ENCODE data around the gene TTYH2. TPM values are rescaled to one million over a fixed set of nuclear protein-coding genes. Genes with fewer than 3 reads are reported as not detected.
"Not testable (repeated sequence)": the region's sequence is repeated elsewhere in the genome, so short reads cannot be mapped to it uniquely, and the experiment has no call there.

TTYH2 gene
- total RNA-seq, 1 donor from 2014 or later = 12.4 TPM

DNA sequence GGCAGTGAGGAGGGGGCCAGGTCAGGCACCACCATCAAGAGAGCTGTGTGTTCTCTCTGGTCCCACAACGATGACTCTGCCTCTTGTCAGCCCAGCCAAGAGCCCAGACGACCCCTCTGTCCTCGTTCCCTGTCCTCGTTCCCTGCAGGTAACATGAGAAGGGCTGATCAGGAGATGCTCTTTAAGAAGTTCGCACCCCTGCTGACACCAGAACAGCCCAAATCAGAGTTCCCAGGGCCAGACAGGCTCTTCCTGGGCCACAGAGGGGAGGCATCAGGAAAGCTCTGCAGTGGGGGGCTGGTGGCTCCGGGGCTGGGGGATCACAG lies 47.1 kb downstream of the TTYH2 start:
- no peak overlapping the region for H3K27ac Mint-ChIP-seq

DNA sequence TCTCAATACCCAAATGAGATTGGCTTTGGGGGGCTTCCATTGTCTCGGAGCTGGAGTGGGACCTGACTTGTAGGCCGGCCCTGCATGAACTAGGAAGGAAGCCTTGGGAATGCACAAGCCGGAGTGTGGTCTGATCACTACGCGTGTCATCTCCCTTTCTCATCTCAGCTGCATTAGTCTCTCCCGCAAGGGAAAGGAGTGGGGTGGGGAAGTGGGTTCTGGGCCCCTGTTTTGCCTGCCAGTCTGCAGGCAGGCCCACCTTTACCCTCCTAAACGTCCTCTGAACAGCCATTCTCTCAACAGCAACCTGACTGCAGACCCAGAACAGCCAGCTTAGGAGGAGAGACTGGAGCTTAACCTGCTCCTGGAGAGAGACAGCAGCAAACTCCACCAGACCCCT lies 49.2 kb downstream of the TTYH2 start:
- H3K9me3 Mint-ChIP-seq = no peaks in the 10 kb centered on the region
- no peak for DNase-seq (ENCODE audit: extremely low spot score, unreplicated experiment)
- H3K4me1 Mint-ChIP-seq (ENCODE audit: unreplicated experiment) = peaks cover 10% of the 10 kb centered on the region
- TF ChIP-seq, protein P1, sequence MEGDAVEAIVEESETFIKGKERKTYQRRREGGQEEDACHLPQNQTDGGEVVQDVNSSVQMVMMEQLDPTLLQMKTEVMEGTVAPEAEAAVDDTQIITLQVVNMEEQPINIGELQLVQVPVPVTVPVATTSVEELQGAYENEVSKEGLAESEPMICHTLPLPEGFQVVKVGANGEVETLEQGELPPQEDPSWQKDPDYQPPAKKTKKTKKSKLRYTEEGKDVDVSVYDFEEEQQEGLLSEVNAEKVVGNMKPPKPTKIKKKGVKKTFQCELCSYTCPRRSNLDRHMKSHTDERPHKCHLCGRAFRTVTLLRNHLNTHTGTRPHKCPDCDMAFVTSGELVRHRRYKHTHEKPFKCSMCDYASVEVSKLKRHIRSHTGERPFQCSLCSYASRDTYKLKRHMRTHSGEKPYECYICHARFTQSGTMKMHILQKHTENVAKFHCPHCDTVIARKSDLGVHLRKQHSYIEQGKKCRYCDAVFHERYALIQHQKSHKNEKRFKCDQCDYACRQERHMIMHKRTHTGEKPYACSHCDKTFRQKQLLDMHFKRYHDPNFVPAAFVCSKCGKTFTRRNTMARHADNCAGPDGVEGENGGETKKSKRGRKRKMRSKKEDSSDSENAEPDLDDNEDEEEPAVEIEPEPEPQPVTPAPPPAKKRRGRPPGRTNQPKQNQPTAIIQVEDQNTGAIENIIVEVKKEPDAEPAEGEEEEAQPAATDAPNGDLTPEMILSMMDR (conservative IDR thresholded peaks at IDR 0.05) = no peak
- no peaks in the 10 kb centered on the region for H3K36me3 Mint-ChIP-seq
- H3K27ac Mint-ChIP-seq = no peak overlapping the region
- H3K4me3 Mint-ChIP-seq = no peak overlapping the region
- H3K27me3 Mint-ChIP-seq = peaks cover 15% of the 10 kb centered on the region

More for the DNA sequence above, 47.1 kb downstream of the TTYH2 start:
- Mint-ChIP-seq H3K4me3 (no peak overlapping the region), H3K36me3 (no peaks in the 10 kb centered on the region), H3K4me1 (ENCODE audit: unreplicated experiment) (peaks cover 10% of the 10 kb centered on the region), H3K9me3 (no peaks in the 10 kb centered on the region), H3K27me3 (peaks cover 20% of the 10 kb centered on the region)
- TF ChIP-seq, protein P1 (conservative IDR thresholded peaks at IDR 0.05) = no peak
- DNase-seq (ENCODE audit: extremely low spot score, unreplicated experiment) = no peak

DNA sequence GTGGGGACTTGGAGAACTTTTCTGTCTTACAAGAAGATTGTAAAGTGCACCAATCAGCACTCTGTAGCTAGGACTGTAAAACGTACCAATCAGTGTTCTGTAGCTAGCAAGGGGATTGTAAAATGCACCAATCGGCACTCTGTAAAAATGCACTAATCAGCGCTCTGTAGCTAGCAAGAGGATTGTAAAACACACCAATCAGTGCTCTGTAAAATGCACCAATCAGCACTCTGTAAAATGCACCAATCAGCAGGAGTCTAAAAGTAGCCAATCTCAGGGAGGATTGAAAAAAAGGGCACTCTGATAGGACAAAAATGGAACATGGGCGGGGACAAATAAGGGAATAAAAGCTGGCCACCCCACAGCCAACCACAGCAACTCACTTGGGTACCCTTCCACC lies 53.7 kb downstream of the TTYH2 start:
- not testable (repeated sequence) for H3K36me3 Mint-ChIP-seq; H3K27ac Mint-ChIP-seq; H3K9me3 Mint-ChIP-seq; DNase-seq (ENCODE audit: extremely low spot score, unreplicated experiment); H3K27me3 Mint-ChIP-seq; H3K4me3 Mint-ChIP-seq
- peaks cover 12% of the 10 kb centered on the region for H3K4me1 Mint-ChIP-seq (ENCODE audit: unreplicated experiment)

- peaks cover 2% of the 10 kb centered on the region for H3K27me3 Mint-ChIP-seq
- H3K4me3 Mint-ChIP-seq = no peak overlapping the region
- no peak overlapping the region for H3K27ac Mint-ChIP-seq
- no peak for DNase-seq (ENCODE audit: extremely low spot score, unreplicated experiment)
- TF ChIP-seq, protein P1 (conservative IDR thresholded peaks at IDR 0.05) = no peak
- no peaks in the 10 kb centered on the region for H3K36me3 Mint-ChIP-seq
- H3K9me3 Mint-ChIP-seq = no peaks in the 10 kb centered on the region
- peaks cover 18% of the 10 kb centered on the region for H3K4me1 Mint-ChIP-seq (ENCODE audit: unreplicated experiment)
Observed at GRCh38 chr17:74267579-74267978, 54.2 kb downstream of the TTYH2 start.

GRCh38 chr17:74267987-74268499 lies 54.7 kb downstream of the TTYH2 start:
- Mint-ChIP-seq H3K27me3 (peaks cover 6% of the 10 kb centered on the region), H3K9me3 (no peaks in the 10 kb centered on the region), H3K4me3 (no peak overlapping the region), H3K27ac (no peak overlapping the region), H3K4me1 (ENCODE audit: unreplicated experiment) (peaks cover 22% of the 10 kb centered on the region), H3K36me3 (no peaks in the 10 kb centered on the region)
- TF ChIP-seq, protein P1 (conservative IDR thresholded peaks at IDR 0.05) = no peak
- no peak for DNase-seq (ENCODE audit: extremely low spot score, unreplicated experiment)

DNA sequence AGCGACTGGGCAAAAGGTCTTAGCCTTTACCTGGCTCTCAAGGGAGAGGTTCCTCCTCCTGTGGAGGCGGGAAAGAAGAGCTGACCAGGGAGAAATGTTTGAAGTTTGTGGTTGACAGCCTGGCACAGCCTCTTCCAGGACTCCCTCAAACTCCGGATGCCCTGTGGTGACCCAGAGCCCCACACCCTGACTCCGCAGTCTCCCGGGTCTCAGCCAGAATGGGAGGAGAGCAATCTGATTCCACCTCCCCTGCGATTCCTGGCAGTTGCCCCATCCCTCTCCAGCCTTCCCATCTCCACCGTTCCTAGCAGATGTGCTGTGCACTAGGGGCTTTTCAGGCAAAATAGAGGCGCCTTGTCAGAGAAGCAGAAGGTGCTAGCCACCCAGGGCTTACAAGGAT lies 55.2 kb downstream of the TTYH2 start:
- no peaks in the 10 kb centered on the region for H3K36me3 Mint-ChIP-seq
- no peak overlapping the region for H3K27ac Mint-ChIP-seq
- TF ChIP-seq, protein P1 (conservative IDR thresholded peaks at IDR 0.05) = no peak
- no peak overlapping the region for H3K4me3 Mint-ChIP-seq
- no peak for DNase-seq (ENCODE audit: extremely low spot score, unreplicated experiment)
- H3K4me1 Mint-ChIP-seq (ENCODE audit: unreplicated experiment) = peaks cover 24% of the 10 kb centered on the region
- H3K27me3 Mint-ChIP-seq = peaks cover 11% of the 10 kb centered on the region
- no peaks in the 10 kb centered on the region for H3K9me3 Mint-ChIP-seq

Measured in type B pancreatic cell (in vitro differentiated cells).